IPS-NIHi7 (cell line): ENCODE results near the gene PCDH9.

Experiments used
- DNase-seq: peaks from one replicate; pipeline ENCODE4 v3.0.0; 2012; ENCODE audit warnings: mixed read lengths; ENCODE audit errors: extremely low spot score

PCDH9 gene

GRCh38 chr13:66840621-66841020 lies 389.5 kb downstream of the PCDH9 start:
- no peak for DNase-seq

GRCh38 chr13:66837246-66837645 lies 392.9 kb downstream of the PCDH9 start:
- DNase-seq, result no peak

GRCh38 chr13:66835040-66835628 lies 395.0 kb downstream of the PCDH9 start:
- DNase-seq, result no peak

- no peak for DNase-seq
These were observed 399.0 kb downstream of the PCDH9 start for GRCh38 chr13:66830940-66831716.

GRCh38 chr13:66829803-66830202 lies 400.3 kb downstream of the PCDH9 start:
- DNase-seq, result no peak

GRCh38 chr13:66826398-66826797 lies 403.7 kb downstream of the PCDH9 start:
- DNase-seq, result no peak

GRCh38 chr13:66821551-66821950 lies 408.6 kb downstream of the PCDH9 start:
- no peak for DNase-seq

GRCh38 chr13:66811455-66811854 lies 418.7 kb downstream of the PCDH9 start:
- no peak for DNase-seq

- DNase-seq, result no peak
These were observed 420.7 kb downstream of the PCDH9 start for GRCh38 chr13:66809485-66809884.

GRCh38 chr13:66807251-66807650 lies 422.9 kb downstream of the PCDH9 start:
- DNase-seq, result no peak

GRCh38 chr13:66805657-66806056 lies 424.5 kb downstream of the PCDH9 start:
- no peak for DNase-seq

GRCh38 chr13:66803808-66804456 lies 426.2 kb downstream of the PCDH9 start:
- DNase-seq, result no peak

- DNase-seq, result no peak
These were observed 426.9 kb downstream of the PCDH9 start for GRCh38 chr13:66803013-66803807.

- no peak for DNase-seq
These were observed 434.5 kb downstream of the PCDH9 start for GRCh38 chr13:66795636-66796035.

GRCh38 chr13:66794340-66795031 lies 435.6 kb downstream of the PCDH9 start:
- no peak for DNase-seq

- DNase-seq, result no peak
These were observed 439.3 kb downstream of the PCDH9 start for GRCh38 chr13:66790861-66791260.

GRCh38 chr13:66781241-66781640 lies 448.9 kb downstream of the PCDH9 start:
- DNase-seq, result no peak

GRCh38 chr13:66780814-66781213 lies 449.3 kb downstream of the PCDH9 start:
- no peak for DNase-seq

- DNase-seq, result no peak
These were observed 451.7 kb downstream of the PCDH9 start for GRCh38 chr13:66778461-66778860.

GRCh38 chr13:66775196-66775595 lies 454.9 kb downstream of the PCDH9 start:
- DNase-seq, result no peak

GRCh38 chr13:66774046-66774445 lies 456.1 kb downstream of the PCDH9 start:
- DNase-seq, result no peak

GRCh38 chr13:66765559-66765958 lies 464.6 kb downstream of the PCDH9 start:
- no peak for DNase-seq
